HG02763 (cell line): ENCODE measurements around the gene CILP.

Experiments
- ATAC-seq: cut with Tn5 transposase; IDR thresholded peaks from one replicate; pipeline ENCODE4 v1.9.1; 2021; ENCODE audit warnings: mild to moderate bottlenecking, moderate library complexity; ENCODE audit not compliant: unreplicated experiment

The CILP gene

DNA sequence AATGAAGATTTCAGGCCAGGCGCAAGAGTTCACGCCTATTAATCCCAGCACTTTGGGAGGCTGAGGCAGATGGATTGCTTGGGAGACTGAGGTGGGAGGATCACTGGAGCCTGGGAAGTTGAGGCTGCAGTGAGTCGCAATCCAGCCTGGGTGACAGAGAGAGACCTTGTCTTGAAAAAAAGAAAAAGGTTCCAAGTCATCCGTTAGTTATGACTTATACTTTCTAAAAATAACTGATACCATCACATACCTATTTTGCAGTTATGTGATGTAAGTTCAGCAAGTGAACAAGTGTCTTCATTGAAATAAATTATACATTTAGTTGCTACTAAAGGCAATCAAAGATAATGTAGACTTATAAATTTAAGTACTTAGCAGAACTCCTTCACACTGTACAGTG is 48.2 kb downstream of the CILP start:
- ATAC-seq, result no peak

DNA sequence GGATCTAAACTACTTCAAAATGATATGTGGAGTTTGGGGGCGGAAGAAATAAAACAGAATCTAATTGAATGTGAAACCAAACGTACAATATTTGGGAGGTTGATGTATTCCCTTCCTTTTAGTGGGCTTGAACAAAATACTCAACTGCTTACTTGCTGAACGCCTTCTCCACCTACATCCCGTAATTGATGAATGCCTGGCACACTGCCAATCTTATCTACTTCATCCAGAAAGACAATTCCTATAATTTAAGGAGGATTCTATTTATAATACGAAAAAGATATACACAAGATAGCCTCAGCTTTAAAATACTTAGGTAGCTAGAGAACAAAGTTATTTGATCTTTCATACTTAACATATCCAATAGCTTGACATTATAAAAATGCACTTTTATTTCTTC is 54.6 kb downstream of the CILP start:
- ATAC-seq, result no peak

DNA sequence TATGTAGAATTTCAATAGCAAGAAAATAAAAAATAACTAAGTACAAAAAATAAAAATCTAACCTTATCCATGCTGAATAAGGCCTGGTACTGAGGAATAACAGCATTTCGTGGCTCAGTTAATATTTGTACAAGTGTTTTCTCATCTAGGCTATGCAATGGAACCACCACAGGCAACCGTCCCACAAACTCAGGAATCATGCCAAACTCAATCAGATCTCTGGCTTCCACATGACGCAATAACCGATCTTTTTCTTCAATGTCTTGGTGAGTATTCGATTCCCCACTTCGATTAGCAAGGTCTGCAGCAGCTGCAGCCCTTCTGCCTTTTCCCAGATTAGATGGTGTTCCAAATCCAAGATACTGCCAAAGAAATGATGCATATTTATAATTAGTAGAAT is 56.6 kb downstream of the CILP start:
- ATAC-seq, result no peak

DNA sequence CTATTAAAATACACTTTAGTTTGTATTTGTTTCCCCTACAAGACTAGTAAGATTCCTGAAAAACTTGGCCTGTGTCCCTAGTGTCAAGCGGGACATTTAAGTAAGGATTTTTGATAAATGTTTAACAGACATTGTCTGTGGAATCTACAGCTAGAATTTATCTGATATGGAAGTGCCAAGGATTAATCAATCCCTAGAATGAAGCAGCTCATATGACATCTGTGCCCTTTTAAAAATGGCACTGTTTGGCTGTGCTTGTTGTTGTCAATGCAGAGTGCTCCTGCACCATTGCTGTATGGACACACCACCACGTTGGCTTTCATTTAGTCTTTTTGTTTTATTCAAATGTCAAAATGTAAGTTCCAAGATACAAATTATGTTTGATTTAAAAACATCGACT is 63.4 kb downstream of the CILP start:
- no peak for ATAC-seq

DNA sequence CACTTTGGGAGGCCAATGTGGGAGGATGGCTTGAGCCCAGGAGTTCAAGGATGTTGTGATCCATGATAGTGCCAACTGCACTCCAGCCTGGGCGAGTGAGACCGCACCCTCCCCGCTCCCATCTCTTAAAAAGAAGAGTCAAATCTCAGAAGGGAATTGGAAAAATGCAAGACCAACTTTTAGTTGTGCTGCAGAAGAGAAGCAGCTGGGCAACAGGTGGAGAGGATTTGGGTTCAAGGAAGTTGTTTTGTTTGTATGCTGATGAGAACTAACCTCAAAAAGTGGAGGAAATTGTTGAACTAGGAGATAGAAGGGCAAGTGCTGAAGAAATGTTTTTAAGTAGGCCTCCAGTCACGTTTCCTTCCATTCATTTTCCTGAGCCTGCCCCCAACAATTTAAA is 64.8 kb downstream of the CILP start:
- no peak for ATAC-seq
